CD4-positive, alpha-beta T cell treated with Interleukin-4 for 1 hour (primary cell): ENCODE results near the gene PFAS.

Experiments used
- DNase-seq, 2 donors: peaks; one replicate each; pipeline ENCODE4 v3.0.0-alpha.2; 2020 to 2022

Gene PFAS

GRCh38 chr17:8300627-8301242 lies 51.6 kb downstream of the PFAS start:
- peak; percentile 82 to 83 for DNase-seq

- DNase-seq = no peak
Observed at GRCh38 chr17:8310601-8311123, 61.6 kb downstream of the PFAS start.

GRCh38 chr17:8311131-8311790 lies 62.2 kb downstream of the PFAS start:
- no peak for DNase-seq

GRCh38 chr17:8312251-8312650 lies 63.2 kb downstream of the PFAS start:
- DNase-seq = no peak

- no peak for DNase-seq
Observed at GRCh38 chr17:8312726-8313600, 63.9 kb downstream of the PFAS start.

GRCh38 chr17:8314797-8315763 lies 66.0 kb downstream of the PFAS start:
- DNase-seq = no peak

- no peak for DNase-seq
Observed at GRCh38 chr17:8315764-8316217, 66.7 kb downstream of the PFAS start.

GRCh38 chr17:8318010-8318935 lies 69.2 kb downstream of the PFAS start:
- DNase-seq = no peak
